GM21723 (cell line): Measurements from ENCODE around the gene CHCHD6.
"Not testable (repeated sequence)": the region's sequence is repeated elsewhere in the genome, so short reads cannot be mapped to it uniquely, and the experiment has no call there.

Source experiments
- ATAC-seq: cut with Tn5 transposase; IDR thresholded peaks from one replicate; pipeline ENCODE4 v1.9.1; 2021; ENCODE audit warnings: mild to moderate bottlenecking, moderate library complexity; ENCODE audit not compliant: unreplicated experiment

The CHCHD6 gene

GRCh38 chr3:126765187-126766069 is 61.4 kb downstream of the CHCHD6 start:
- no peak for ATAC-seq

GRCh38 chr3:126766653-126767052 is 62.6 kb downstream of the CHCHD6 start:
- ATAC-seq = no peak

- no peak for ATAC-seq
Measured at GRCh38 chr3:126768903-126769302, 64.9 kb downstream of the CHCHD6 start.

GRCh38 chr3:126770096-126770495 is 66.1 kb downstream of the CHCHD6 start:
- no peak for ATAC-seq

GRCh38 chr3:126773167-126773566 is 69.1 kb downstream of the CHCHD6 start:
- no peak for ATAC-seq

GRCh38 chr3:126773783-126774182 is 69.7 kb downstream of the CHCHD6 start:
- ATAC-seq = no peak

GRCh38 chr3:126777366-126777765 is 73.3 kb downstream of the CHCHD6 start:
- ATAC-seq = no peak

- no peak for ATAC-seq
Measured at GRCh38 chr3:126780666-126781065, 76.6 kb downstream of the CHCHD6 start.

GRCh38 chr3:126781406-126781805 is 77.4 kb downstream of the CHCHD6 start:
- no peak for ATAC-seq

GRCh38 chr3:126781889-126782491 is 78.0 kb downstream of the CHCHD6 start:
- no peak for ATAC-seq

GRCh38 chr3:126782536-126782935 is 78.5 kb downstream of the CHCHD6 start:
- no peak for ATAC-seq

- no peak for ATAC-seq
Measured at GRCh38 chr3:126784254-126784653, 80.2 kb downstream of the CHCHD6 start.

GRCh38 chr3:126791320-126791719 is 87.3 kb downstream of the CHCHD6 start:
- not testable (repeated sequence) for ATAC-seq

GRCh38 chr3:126792998-126793397 is 89.0 kb downstream of the CHCHD6 start:
- no peak for ATAC-seq

- no peak for ATAC-seq
Measured at GRCh38 chr3:126797563-126797962, 93.5 kb downstream of the CHCHD6 start.

GRCh38 chr3:126798521-126798920 is 94.5 kb downstream of the CHCHD6 start:
- ATAC-seq = no peak

- no peak for ATAC-seq
Measured at GRCh38 chr3:126799099-126799498, 95.1 kb downstream of the CHCHD6 start.

GRCh38 chr3:126801312-126801711 is 97.3 kb downstream of the CHCHD6 start:
- ATAC-seq = not testable (repeated sequence)

GRCh38 chr3:126807795-126808194 is 103.8 kb downstream of the CHCHD6 start:
- no peak for ATAC-seq

- ATAC-seq = no peak
Measured at GRCh38 chr3:126811530-126811929, 107.5 kb downstream of the CHCHD6 start.

- ATAC-seq = no peak
Measured at GRCh38 chr3:126816298-126816697, 112.3 kb downstream of the CHCHD6 start.
